ENCODE data around the gene TTC9. TPM values are rescaled to one million over a fixed set of nuclear protein-coding genes. Genes with fewer than 3 reads are reported as not detected.

The TTC9 gene
- total RNA-seq, 3 donors from 2014 or later = 0.48 to 7.5 (median 3.9) TPM

GRCh38 chr14:70704960-70705359 is 63.2 kb downstream of the TTC9 start:
- no peak for DNase-seq (ENCODE audit: low spot score in 2 of 2)
- no peak overlapping the region for H3K27ac ChIP-seq
- H3K27me3 ChIP-seq = no peaks in the 10 kb centered on the region
- no peaks in the 10 kb centered on the region for H3K4me1 ChIP-seq
- no peaks in the 10 kb centered on the region for H3K36me3 ChIP-seq
- TF ChIP-seq POLR2AphosphoS5 (IDR thresholded peaks at IDR 0.05) (no peak), POLR2A (IDR thresholded peaks at IDR 0.05) (no peak), CTCF (IDR thresholded peaks at IDR 0.05) (no peak)
- intact Hi-C loops (cut with DNase I; ENCODE audit: low total_unique reads) = no loop called here
- no peaks in the 10 kb centered on the region for H3K9me3 ChIP-seq
- H3K4me3 ChIP-seq = no peak overlapping the region

GRCh38 chr14:70706177-70706576 is 64.5 kb downstream of the TTC9 start:
- H3K27me3 ChIP-seq = no peaks in the 10 kb centered on the region
- H3K27ac ChIP-seq = no peak overlapping the region
- no peaks in the 10 kb centered on the region for H3K36me3 ChIP-seq
- DNase-seq (ENCODE audit: low spot score in 2 of 2) = no peak
- no peak for TF ChIP-seq CTCF (IDR thresholded peaks at IDR 0.05)
- TF ChIP-seq POLR2A (IDR thresholded peaks at IDR 0.05) = no peak
- TF ChIP-seq POLR2AphosphoS5 (IDR thresholded peaks at IDR 0.05) = no peak
- no peaks in the 10 kb centered on the region for H3K4me1 ChIP-seq
- intact Hi-C loops (cut with DNase I; ENCODE audit: low total_unique reads) = no loop called here
- H3K9me3 ChIP-seq = no peaks in the 10 kb centered on the region
- no peak overlapping the region for H3K4me3 ChIP-seq

GRCh38 chr14:70707138-70708038 is 65.7 kb downstream of the TTC9 start:
- H3K9me3 ChIP-seq = no peaks in the 10 kb centered on the region
- peak in 1 of 2 donors; percentile 60 for DNase-seq (ENCODE audit: low spot score in 2 of 2)
- intact Hi-C loops (cut with DNase I; ENCODE audit: low total_unique reads) = no loop called here
- H3K36me3 ChIP-seq = no peaks in the 10 kb centered on the region
- H3K4me1 ChIP-seq = no peaks in the 10 kb centered on the region
- TF ChIP-seq POLR2AphosphoS5 (IDR thresholded peaks at IDR 0.05) (no peak), CTCF (IDR thresholded peaks at IDR 0.05) (no peak), POLR2A (IDR thresholded peaks at IDR 0.05) (no peak)
- H3K27me3 ChIP-seq = no peaks in the 10 kb centered on the region
- peak overlapping the region in 1 of 2 donors; percentile 8 for H3K27ac ChIP-seq
- no peak overlapping the region for H3K4me3 ChIP-seq

GRCh38 chr14:70708717-70709570 is 67.2 kb downstream of the TTC9 start:
- intact Hi-C loops (cut with DNase I; ENCODE audit: low total_unique reads) = no loop called here
- no peaks in the 10 kb centered on the region for H3K9me3 ChIP-seq
- H3K27ac ChIP-seq = no peak overlapping the region
- TF ChIP-seq CTCF (IDR thresholded peaks at IDR 0.05) (no peak), POLR2AphosphoS5 (IDR thresholded peaks at IDR 0.05) (no peak), POLR2A (IDR thresholded peaks at IDR 0.05) (no peak)
- DNase-seq (ENCODE audit: low spot score in 2 of 2) = no peak
- H3K4me3 ChIP-seq = no peak overlapping the region
- H3K36me3 ChIP-seq = no peaks in the 10 kb centered on the region
- no peaks in the 10 kb centered on the region for H3K4me1 ChIP-seq
- no peaks in the 10 kb centered on the region for H3K27me3 ChIP-seq

Data from breast epithelium (tissue), 4 donors.